Mesendoderm (in vitro differentiated cells): ENCODE results near the gene GPR132.
"Not testable (repeated sequence)": the region's sequence is repeated elsewhere in the genome, so short reads cannot be mapped to it uniquely, and the experiment has no call there.

Source experiments
- DNase-seq: peaks from one replicate; pipeline ENCODE4 v3.0.0; 2013
- H2AK5ac ChIP-seq: 2 replicates; pipeline ENCODE4 v1.6.1; 2013; ENCODE audit warnings: low read length, inconsistent platforms
- H2BK120ac ChIP-seq: 2 replicates; pipeline ENCODE4 v1.6.1; 2013; ENCODE audit warnings: low read depth, mild to moderate bottlenecking, low read length, moderate library complexity, mixed read lengths
- H2BK15ac ChIP-seq: replicated peaks from 2 replicates; pipeline ENCODE4 v1.6.1; 2013; ENCODE audit warnings: low read depth, mild to moderate bottlenecking, moderate library complexity
- H2BK5ac ChIP-seq: 2 replicates; pipeline ENCODE4 v1.6.1; 2013; ENCODE audit warnings: low read length, inconsistent platforms
- H3K18ac ChIP-seq: 2 replicates; pipeline ENCODE4 v1.6.1; 2013; ENCODE audit warnings: mild to moderate bottlenecking, low read length, mixed read lengths
- H3K23ac ChIP-seq: one replicate; pipeline ENCODE4 v1.6.1; 2013; ENCODE audit warnings: low read length
- H3K27ac ChIP-seq: 2 replicates; pipeline ENCODE4 v1.5.1; 2013; ENCODE audit warnings: low read depth, mild to moderate bottlenecking, inconsistent platforms, low read length, moderate library complexity
- H3K27me3 ChIP-seq: 2 replicates; pipeline ENCODE4 v1.6.1; 2013; ENCODE audit warnings: low read length, control low read depth, mild to moderate bottlenecking, inconsistent platforms; ENCODE audit not compliant: insufficient read depth, poor library complexity
- H3K36me3 ChIP-seq: 2 replicates; pipeline ENCODE4 v1.6.1; 2013; ENCODE audit warnings: low read length, inconsistent platforms; ENCODE audit not compliant: control insufficient read depth, insufficient read depth
- H3K4ac ChIP-seq: one replicate; pipeline ENCODE4 v1.6.1; 2013; ENCODE audit warnings: low read depth, mild to moderate bottlenecking, low read length, moderate library complexity
- H3K4me1 ChIP-seq: 2 replicates; pipeline ENCODE4 v1.6.1; 2013; ENCODE audit warnings: low read depth, low read length, inconsistent platforms; ENCODE audit not compliant: control insufficient read depth
- H3K4me2 ChIP-seq: 2 replicates; pipeline ENCODE4 v1.6.1; 2013; ENCODE audit warnings: low read length
- H3K4me3 ChIP-seq: 2 replicates; pipeline ENCODE4 v1.5.1; 2013; ENCODE audit warnings: mild to moderate bottlenecking, low read length
- H3K56ac ChIP-seq: one replicate; pipeline ENCODE4 v1.6.1; 2013; ENCODE audit warnings: low read length
- H3K79me1 ChIP-seq: 2 replicates; pipeline ENCODE4 v1.6.1; 2013; ENCODE audit warnings: low read length, inconsistent platforms
- H3K79me2 ChIP-seq: 2 replicates; pipeline ENCODE4 v1.6.1; 2013; ENCODE audit warnings: mild to moderate bottlenecking, low read length; ENCODE audit not compliant: control insufficient read depth, insufficient read depth
- H3K9ac ChIP-seq: 2 replicates; pipeline ENCODE4 v1.6.1; 2013; ENCODE audit warnings: low read length, inconsistent platforms
- H4K5ac ChIP-seq: one replicate; pipeline ENCODE4 v1.6.1; 2013; ENCODE audit warnings: low read length
- H4K8ac ChIP-seq: one replicate; pipeline ENCODE4 v1.6.1; 2013; ENCODE audit warnings: low read depth, mild to moderate bottlenecking, control low read depth, low read length, moderate library complexity
- WGBS: extraction: QIAGEN DNeasy Blood & Tissue Kit; methylation state at CpG from one replicate; pipeline ENCODE4 v1.1.7; 2013; ENCODE audit warnings: low lambda C conversion rate, missing lambda C conversion rate; ENCODE audit not compliant: insufficient coverage; ENCODE audit errors: extremely low coverage; 5-methylcytosine and 5-hydroxymethylcytosine counted together

GPR132 gene

GRCh38 chr14:105042813-105043212 is 22.4 kb downstream of the GPR132 start:
- H3K36me3 ChIP-seq, result no peaks in the 10 kb centered on the region
- no peak overlapping the region for H3K4me3 ChIP-seq
- no peak for DNase-seq
- no peak overlapping the region for H2BK120ac ChIP-seq
- WGBS, result no CpG with 5 or more reads among the region's 17 CpGs
- no peaks in the 10 kb centered on the region for H3K79me1 ChIP-seq
- H2BK15ac ChIP-seq, result no peak overlapping the region
- no peak overlapping the region for H3K18ac ChIP-seq
- no peaks in the 10 kb centered on the region for H3K27me3 ChIP-seq
- no peak overlapping the region for H3K27ac ChIP-seq
- H2BK5ac ChIP-seq, result no peak overlapping the region
- H3K9ac ChIP-seq, result no peak overlapping the region
- H4K5ac ChIP-seq, result no peak overlapping the region
- H4K8ac ChIP-seq, result no peak overlapping the region
- no peak overlapping the region for H3K56ac ChIP-seq
- H3K4me1 ChIP-seq, result no peaks in the 10 kb centered on the region
- H3K4me2 ChIP-seq, result no peak overlapping the region
- H3K4ac ChIP-seq, result no peak overlapping the region
- no peaks in the 10 kb centered on the region for H3K79me2 ChIP-seq
- H2AK5ac ChIP-seq, result no peak overlapping the region
- no peak overlapping the region for H3K23ac ChIP-seq

GRCh38 chr14:105041841-105042765 is 23.1 kb downstream of the GPR132 start:
- H3K27ac ChIP-seq, result no peak overlapping the region
- H3K9ac ChIP-seq, result no peak overlapping the region
- no peak overlapping the region for H3K4ac ChIP-seq
- no peak overlapping the region for H3K4me2 ChIP-seq
- H3K4me1 ChIP-seq, result no peaks in the 10 kb centered on the region
- no peaks in the 10 kb centered on the region for H3K27me3 ChIP-seq
- no peak overlapping the region for H2BK120ac ChIP-seq
- no peak overlapping the region for H4K5ac ChIP-seq
- no peak overlapping the region for H3K4me3 ChIP-seq
- H3K79me1 ChIP-seq, result no peaks in the 10 kb centered on the region
- WGBS, result no CpG with 5 or more reads among the region's 28 CpGs
- H3K23ac ChIP-seq, result no peak overlapping the region
- no peaks in the 10 kb centered on the region for H3K36me3 ChIP-seq
- H3K56ac ChIP-seq, result no peak overlapping the region
- H3K18ac ChIP-seq, result no peak overlapping the region
- no peaks in the 10 kb centered on the region for H3K79me2 ChIP-seq
- H2AK5ac ChIP-seq, result no peak overlapping the region
- no peak overlapping the region for H2BK15ac ChIP-seq
- no peak for DNase-seq
- H4K8ac ChIP-seq, result no peak overlapping the region
- H2BK5ac ChIP-seq, result no peak overlapping the region

- Histone ChIP-seq H2AK5ac (no peak overlapping the region), H3K79me2 (no peaks in the 10 kb centered on the region), H3K79me1 (no peaks in the 10 kb centered on the region), H3K9ac (no peak overlapping the region), H3K4me1 (no peaks in the 10 kb centered on the region), H3K27me3 (no peaks in the 10 kb centered on the region), H2BK5ac (no peak overlapping the region), H4K5ac (no peak overlapping the region), H2BK120ac (no peak overlapping the region), H3K36me3 (no peaks in the 10 kb centered on the region), H3K27ac (no peak overlapping the region), H3K4me3 (no peak overlapping the region), H3K4ac (no peak overlapping the region), H3K18ac (no peak overlapping the region), H2BK15ac (no peak overlapping the region), H4K8ac (no peak overlapping the region), H3K4me2 (no peak overlapping the region), H3K56ac (no peak overlapping the region), H3K23ac (no peak overlapping the region)
- no CpG with 5 or more reads among the region's 14 CpGs for WGBS
- no peak for DNase-seq
Measured at GRCh38 chr14:105039458-105040205, 25.6 kb downstream of the GPR132 start.

- not testable (repeated sequence) for H3K36me3 ChIP-seq
Measured at GRCh38 chr14:105035616-105036015, 29.6 kb downstream of the GPR132 start.

GRCh38 chr14:105034315-105035039 is 30.8 kb downstream of the GPR132 start:
- no peak overlapping the region for H3K18ac ChIP-seq
- H4K5ac ChIP-seq, result no peak overlapping the region
- H2BK120ac ChIP-seq, result no peak overlapping the region
- no peak overlapping the region for H3K9ac ChIP-seq
- no peaks in the 10 kb centered on the region for H3K4me1 ChIP-seq
- H3K4me2 ChIP-seq, result no peak overlapping the region
- H3K4ac ChIP-seq, result no peak overlapping the region
- no peak overlapping the region for H3K4me3 ChIP-seq
- no CpG with 5 or more reads among the region's 17 CpGs for WGBS
- H2BK5ac ChIP-seq, result no peak overlapping the region
- no peak overlapping the region for H2BK15ac ChIP-seq
- no peak overlapping the region for H4K8ac ChIP-seq
- H3K56ac ChIP-seq, result no peak overlapping the region
- H3K79me1 ChIP-seq, result no peaks in the 10 kb centered on the region
- no peak for DNase-seq
- peaks cover 6% of the 10 kb centered on the region for H3K27me3 ChIP-seq
- no peak overlapping the region for H2AK5ac ChIP-seq
- H3K79me2 ChIP-seq, result no peaks in the 10 kb centered on the region
- H3K36me3 ChIP-seq, result no peaks in the 10 kb centered on the region
- no peak overlapping the region for H3K27ac ChIP-seq
- no peak overlapping the region for H3K23ac ChIP-seq

More at GRCh38 chr14:105035616-105036015, 29.6 kb downstream of the GPR132 start:
- not testable (repeated sequence) for H2BK120ac ChIP-seq, H3K23ac ChIP-seq, H3K27me3 ChIP-seq, H3K4me3 ChIP-seq, H2BK15ac ChIP-seq, H3K27ac ChIP-seq, H3K79me1 ChIP-seq, DNase-seq, H3K4me2 ChIP-seq, H3K4ac ChIP-seq, H3K4me1 ChIP-seq, H4K8ac ChIP-seq, H3K79me2 ChIP-seq, H2BK5ac ChIP-seq, H4K5ac ChIP-seq, H3K18ac ChIP-seq, H3K56ac ChIP-seq, H2AK5ac ChIP-seq, H3K9ac ChIP-seq
- WGBS, result no CpG with 5 or more reads among the region's 2 CpGs
